NOMO-1 (cell line): ENCODE measurements around the gene GPR18.
"Not testable (repeated sequence)": the region's sequence is repeated elsewhere in the genome, so short reads cannot be mapped to it uniquely, and the experiment has no call there.

ENCODE experiments used
- DNase-seq, 2 experiments: peaks; one replicate each; lab custom pipeline; 2025; ENCODE audit not compliant: unreplicated experiment in 2 of 2; lab: John Stamatoyannopoulos, UW

The GPR18 gene

DNA sequence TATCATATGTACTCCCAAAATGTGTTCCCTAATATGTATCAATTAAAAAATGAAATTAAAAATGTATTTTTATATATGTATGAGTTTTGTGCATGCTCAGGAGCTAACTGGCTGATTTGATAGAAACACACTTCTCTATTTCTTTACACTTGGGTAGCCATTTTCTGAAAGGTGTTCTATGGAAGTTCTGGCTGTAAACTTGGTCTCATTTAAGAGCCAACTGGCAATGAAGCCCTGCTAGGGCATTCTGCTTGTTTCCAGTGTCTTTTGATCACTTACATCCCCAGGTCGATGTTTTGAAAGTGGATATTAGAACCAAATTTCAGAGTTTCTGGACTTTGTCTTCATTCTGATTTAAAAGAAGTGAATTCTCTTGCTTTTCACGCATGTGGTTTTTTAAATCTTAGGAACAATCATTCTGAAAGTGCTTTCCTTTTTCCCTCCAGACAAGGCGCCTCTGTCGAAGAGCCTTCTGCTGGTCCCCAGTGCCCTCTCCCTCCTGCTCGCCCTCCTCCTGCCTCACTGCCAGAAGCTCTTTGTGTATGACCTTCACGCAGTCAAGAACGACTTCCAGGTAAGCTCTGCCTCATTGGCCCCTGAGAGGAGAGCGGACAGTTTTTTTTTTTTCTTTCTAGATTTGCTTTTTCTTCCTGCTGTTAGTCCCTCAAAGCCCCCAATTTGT, 20.1 kb downstream of the GPR18 start:
- no peak for DNase-seq

DNA sequence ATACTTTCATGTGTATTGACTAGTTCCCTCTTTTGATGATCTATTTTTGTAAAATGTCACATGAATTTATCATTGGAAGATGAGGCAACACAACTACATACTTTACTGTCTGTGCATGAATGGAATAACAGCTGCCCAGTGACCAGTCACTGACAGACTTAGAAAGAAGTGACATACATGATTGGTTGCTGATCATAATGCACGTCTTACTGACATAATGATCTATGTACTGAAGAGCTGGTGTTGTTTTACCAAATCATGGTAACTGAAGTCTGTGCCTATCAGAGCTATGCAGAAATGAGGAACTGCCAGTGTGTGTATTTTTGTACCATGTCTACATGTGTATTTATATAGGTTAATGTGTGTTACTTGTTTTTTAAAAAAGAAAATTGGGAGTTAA, 26.5 kb downstream of the GPR18 start:
- DNase-seq, result peak; percentile 81 to 96

DNA sequence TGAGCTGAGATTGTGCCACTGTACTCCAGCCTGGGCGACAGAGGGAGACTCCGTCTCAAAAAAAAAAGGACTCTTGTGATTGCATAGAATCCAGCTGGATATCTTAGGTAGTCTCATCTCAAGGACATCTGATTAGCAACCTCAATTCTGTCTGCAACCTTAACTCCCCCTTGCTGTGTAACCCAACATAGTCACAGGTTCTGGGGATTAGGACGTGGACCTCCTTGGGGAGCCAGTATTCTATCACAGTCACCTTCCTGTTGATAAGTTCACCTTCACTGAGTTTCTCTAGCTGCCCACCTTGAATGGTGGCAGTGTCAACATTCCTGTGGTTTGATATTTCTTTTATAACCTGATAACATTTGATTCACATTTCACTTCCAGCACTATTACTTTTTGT, 27.2 kb downstream of the GPR18 start:
- no peak for DNase-seq

DNA sequence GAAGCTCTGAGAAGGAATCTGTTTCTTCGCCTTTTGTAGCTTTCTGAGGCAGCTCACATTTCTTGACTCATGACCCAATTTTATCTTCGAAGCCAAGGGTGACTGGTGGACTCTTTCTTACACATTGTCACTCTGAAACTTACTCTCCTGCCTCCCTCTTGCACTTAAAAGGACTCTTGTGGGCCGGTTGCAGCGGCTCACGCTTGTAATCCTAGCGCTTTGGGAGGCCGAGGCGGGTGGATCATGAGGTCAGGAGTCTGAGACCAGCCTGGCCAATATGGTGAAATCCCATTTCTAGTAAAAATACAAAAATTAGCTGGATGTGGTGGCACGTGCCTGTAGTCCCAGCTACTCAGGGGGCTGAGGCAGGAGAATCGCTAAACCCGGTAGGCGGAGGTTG, 27.6 kb downstream of the GPR18 start:
- not testable (repeated sequence) for DNase-seq

DNA sequence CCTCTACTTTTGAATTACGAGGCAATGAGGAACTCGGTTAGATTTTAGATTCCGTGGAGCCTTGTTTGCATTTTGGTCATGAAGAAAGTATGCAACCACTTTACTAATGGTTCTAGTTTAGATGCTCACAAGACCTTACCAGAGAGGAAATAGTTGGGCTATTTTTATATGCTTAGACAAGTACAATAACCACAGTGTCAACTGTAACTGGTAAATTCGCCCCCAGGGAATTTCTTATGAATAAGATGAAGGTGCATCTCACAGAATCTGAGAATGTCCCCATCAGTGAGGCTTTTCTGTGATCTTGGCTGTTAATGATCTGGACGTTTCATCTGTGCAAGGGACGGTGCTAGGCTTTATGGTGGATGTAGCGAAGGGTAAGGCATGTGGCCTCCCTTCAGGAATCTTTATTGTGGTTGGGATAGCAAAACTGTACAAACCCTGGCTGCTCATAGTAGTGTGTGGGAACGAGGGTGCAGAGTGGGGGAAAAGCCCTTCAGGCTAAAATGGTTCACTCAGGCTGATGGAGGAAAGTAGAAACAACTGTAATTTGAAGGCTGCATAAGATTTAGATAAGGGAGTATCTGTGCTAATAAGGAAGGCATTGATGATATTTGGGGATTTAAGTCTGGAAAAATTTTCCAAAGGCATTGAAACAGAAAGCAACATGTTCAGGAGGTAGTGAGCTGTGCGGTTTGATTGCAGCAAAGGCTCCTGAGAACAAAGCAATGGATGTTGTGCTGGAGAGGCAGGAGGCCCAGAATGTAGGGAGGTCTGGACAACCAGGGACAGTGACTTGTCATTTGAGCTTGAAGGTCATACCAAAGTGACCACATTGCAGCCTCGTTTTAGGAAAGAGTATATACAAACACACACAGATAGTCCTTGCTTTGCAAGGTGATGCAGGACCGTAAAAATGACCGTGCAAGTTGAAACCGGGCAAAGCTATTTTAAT, 29.2 kb downstream of the GPR18 start:
- peak; percentile 69 to 82 for DNase-seq

DNA sequence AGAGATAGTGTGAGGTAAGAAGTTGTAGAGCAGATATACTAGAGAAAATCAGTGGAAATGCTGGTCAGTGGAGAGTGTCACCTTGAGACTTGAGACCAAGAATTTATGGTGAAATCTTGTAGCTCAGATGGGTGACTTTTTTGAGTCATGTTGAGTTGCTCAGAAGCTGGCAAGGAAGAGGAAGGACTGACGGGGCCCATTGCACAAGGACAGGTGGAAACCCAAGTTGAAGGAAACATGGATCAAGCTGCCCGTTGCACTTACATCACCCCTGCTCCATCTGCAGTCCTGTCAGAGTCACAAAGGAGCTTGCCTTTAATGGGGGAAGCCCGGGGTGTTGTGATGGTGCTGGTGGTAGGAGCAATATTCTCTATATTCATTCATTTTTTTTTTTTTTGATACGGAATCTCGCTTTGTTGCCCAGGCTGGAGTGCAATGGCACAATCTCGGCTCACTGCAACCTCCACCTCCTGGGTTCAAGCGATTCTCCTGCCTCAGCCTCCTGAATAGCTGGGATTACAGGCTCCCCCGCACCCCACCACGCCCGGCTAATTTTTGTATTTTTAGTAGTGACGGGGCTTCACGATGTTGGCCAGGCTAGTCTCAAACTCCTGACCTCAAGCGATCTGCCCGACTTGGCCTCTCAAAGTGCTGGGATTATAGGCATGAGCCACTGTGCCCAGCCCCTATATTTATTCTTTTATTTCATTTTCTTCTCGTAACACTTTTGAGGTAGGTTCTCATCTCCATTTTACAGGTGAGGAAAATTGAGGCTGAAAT, 30.1 kb downstream of the GPR18 start:
- DNase-seq, result peak; percentile 79 to 95

DNA sequence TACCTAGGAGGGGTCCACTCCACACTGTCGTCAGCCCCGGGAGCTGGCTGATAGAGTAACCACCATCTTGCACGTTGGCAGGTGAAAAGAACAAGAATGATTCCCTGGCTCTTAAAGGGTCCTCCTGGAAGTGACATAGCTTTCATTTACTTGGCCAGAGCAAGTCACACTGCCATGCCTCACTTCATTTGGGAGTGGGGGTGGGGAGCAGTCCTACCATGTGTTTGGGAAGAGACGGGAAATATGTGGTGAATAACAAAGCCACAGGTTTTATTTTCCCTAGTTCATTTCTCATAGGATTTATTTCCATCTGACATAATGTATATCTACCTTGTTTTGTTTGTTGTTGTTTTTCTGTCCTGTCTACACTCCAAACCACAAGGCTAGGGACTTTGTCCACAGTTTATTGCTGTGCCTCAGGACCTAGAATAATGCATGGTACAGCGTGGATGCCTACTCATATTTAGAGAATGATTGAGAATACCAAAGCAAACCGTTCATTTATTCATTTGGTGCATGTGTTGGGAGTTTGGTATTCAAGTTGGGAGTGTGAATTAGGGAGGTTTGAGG, 30.8 kb downstream of the GPR18 start:
- DNase-seq, result no peak

DNA sequence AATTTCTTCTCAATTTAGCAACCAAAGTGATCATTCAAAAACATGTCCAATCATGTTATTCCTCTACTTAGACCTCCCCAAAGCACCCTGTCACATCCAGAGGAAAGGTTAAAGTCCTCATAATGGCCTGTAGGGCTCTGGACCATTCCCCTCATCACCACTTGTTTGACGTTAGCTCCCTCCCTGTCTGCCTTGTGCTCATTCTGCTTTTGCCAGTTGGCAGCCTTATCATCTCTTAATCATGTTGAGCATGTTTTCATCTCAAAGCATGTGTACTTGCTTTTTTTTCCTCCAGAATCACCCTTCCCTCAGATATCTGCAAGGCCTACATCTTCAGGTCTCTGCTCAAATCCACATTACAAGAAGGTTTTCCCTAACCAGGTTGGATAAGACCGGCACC, 31.7 kb downstream of the GPR18 start:
- no peak for DNase-seq

DNA sequence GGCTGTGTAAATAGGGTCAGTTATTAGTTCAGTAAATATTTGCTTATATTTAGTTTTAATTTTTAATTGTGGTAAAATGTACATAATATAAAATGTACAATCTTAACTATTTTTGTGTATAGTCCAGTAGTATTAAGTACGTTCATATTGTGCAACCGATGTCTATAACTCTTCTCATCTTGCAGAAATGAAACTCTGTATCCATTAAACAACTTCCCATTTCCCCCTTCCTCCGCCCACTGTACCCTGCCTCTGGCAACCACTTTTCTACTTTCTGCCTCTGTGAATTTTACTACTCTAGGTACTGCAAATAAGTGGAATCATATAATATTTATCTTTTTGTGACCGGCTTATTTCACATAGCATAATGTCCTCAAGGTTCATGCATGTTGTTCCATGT, 33.1 kb downstream of the GPR18 start:
- peak; percentile 72 to 98 for DNase-seq

DNA sequence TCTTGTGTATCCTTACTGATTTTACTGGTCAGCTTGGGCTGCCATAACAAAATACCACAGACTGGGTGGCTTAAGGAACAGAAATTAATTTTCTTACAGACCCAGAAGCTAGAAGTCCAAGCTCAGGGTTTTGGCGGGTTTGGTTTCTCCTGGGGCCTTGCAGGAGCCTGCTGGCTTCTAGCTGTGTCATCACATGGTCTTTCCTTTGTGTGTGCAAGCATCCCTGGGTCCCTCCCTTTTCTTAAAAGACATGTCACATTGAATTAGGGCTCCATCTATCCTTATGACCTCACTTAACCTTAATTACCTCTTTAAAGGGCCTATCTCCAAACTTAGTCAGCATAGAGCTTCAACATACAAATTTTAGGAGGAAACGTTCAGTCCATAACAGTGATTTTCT, 34.2 kb downstream of the GPR18 start:
- DNase-seq, result peak; percentile 57 to 81

DNA sequence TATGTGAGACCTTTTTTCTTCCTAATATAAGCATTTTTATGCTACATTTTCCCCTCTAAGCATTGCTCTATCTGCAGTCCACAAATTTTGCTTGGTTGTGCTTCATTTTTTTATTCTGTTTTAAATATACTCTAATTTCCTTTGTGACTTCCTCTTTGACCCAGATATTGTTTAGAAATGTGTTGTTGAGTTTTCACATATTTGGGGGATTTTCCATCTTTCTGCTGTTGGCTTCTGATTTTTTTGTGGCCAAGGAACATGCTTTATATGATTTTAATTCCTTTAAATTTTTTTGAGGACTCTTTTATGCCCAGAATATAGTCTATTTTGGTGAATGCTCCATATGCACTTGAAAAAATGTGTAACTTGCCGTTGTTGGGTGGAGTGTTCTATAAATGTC, 34.6 kb downstream of the GPR18 start:
- DNase-seq, result no peak

DNA sequence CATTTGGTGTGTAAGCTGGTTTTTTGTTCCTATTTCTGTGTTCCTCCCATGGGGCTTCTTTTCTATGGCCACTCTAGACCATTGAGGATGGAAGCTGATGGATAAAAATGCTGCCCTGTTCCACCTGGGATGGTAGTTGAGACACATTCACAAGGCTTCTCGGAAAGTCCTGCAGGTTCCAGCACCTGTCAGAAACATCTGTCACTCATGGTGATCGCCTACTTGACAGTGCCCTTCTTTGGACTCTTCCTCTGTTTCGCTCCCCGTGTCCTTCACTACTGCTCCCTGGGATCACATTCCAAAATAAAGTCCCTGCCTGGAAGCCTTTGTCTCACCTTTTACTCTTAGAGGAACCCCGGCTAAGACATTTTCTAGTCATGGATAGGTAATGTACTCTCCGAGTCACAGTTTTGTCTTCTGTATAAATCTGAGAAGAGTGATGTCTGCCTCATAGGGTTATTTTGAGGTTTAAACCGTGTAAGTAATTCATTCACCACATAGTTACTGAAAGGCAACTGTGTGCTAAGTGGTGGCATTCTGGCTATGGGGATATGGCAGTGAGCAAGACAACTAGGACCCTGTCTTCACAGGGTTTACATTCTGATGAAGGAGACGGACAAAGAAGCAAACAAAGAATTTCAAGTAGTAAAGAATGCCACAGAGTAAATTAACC, 36.5 kb downstream of the GPR18 start:
- no peak for DNase-seq

DNA sequence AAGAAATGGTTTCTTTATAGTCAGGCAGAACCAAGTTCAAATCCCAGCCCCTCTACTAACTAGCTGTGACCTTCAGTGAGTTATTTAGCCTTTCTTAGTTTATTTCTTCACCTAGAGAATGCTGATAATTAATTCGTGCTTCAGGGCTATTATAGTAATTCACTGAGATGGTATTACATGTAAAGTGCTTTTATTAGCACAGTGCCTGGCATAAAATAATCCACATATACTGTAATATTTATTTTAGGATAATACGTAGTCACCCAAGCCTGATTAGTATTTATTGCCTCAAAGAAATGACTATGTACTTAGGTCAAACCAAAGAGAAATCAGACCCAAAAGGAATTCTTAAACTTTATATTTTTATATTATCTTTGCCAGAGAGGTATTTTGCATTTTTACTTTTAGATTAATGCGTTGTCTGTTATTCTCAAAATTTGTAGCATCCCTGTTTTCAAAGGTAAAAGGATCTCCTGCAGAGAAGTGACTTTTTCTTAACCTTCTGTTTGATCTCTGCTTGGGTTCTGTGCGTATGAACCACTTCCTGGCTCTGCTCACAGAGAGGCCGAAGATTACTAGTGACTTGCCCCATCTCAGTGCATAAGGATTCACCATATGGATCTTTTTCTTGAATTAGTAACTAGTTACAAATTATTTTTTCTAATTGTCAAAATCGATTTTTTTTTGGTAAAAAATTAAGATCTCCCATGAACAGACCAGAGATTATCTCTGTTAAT, 37.8 kb downstream of the GPR18 start:
- DNase-seq, result peak; percentile 22 to 51

DNA sequence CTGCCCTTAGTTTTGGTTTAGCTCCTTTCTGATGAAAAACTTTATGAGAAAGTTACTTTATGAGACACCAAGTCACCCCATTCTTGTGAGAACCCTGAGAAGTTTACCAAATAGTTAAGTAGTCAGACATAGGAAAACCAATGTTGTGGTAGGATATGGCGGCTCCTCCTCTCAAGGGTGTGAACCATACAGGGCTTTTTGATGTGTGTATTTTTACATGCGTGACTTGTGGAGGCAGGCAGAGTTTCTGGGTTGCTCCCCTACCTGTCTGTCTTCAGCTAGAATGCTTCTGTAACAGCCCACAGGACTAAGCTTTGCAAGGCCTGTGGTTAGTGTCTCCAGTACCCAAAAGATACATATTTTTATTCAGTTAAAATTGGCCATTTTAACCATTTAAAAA, 39.2 kb downstream of the GPR18 start:
- DNase-seq, result peak in 1 of 2 experiments; percentile 25

DNA sequence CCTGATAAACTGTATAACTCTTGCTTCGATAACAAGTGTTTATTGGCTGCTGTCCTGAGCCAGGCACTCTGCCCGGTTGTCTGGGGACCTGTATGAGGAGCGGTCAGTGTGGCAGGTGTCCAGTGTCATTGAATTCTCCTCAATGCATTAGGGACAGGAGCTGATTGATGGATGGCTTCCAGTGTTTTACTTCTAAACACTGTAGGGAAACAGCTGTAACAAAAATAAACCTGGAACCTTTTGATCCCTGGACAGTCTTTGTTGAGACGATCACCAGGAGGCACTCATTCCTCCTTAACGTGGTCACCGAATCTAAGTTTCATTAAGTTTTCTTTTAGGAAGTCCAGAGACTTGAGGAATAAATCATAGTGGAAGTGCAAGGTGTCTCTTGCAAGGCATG, 39.6 kb downstream of the GPR18 start:
- DNase-seq, result no peak

DNA sequence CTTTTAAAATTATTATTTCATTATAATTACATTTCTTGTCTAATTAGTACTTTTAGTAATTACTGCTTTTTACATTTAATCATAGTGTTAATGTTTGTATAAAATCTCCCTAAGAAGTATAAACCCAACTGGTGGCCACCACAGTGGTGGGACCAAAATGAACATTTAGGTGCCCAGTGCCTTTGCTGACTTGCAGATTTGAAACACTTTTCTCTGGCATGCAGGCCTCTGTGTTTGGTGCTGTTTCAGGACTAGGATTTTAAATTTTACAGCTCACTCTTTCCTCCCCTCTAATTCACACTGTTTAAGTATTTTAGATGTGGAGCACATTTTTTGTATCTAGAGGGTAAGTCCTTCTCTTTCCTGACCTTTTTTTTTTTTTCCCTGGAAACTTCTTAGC, 40.1 kb downstream of the GPR18 start:
- DNase-seq, result no peak

DNA sequence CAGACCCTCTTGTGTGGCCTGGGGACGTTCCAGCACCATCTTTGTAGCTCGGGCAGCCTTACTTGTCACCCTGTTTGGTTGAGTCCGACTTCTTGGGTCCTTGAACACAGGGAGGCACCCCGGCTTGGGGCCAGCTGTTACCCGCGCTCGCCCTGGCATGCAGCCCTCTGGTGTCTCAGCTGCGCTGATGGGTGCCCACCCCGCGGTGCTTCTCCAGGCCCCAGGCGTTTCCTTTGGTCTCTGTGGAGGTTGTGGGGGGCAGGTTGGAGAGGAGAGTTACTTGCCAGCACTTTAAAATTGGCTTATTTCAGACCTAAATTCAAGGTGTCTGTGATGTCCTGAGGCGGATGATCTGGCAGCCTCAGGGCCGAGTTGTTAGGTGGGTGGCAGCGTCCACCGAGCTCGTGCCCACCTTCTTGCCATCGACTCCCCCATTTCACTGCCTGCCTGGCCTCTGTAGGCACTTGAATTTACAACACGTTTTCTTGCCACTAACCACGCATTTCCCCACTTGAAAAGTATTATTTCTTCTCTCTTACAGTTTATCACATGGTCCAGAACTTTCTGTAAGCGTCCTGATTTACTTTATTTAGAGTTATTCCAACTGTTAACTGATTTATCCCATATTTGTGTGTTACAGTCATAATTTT, 40.6 kb downstream of the GPR18 start:
- no peak for DNase-seq

DNA sequence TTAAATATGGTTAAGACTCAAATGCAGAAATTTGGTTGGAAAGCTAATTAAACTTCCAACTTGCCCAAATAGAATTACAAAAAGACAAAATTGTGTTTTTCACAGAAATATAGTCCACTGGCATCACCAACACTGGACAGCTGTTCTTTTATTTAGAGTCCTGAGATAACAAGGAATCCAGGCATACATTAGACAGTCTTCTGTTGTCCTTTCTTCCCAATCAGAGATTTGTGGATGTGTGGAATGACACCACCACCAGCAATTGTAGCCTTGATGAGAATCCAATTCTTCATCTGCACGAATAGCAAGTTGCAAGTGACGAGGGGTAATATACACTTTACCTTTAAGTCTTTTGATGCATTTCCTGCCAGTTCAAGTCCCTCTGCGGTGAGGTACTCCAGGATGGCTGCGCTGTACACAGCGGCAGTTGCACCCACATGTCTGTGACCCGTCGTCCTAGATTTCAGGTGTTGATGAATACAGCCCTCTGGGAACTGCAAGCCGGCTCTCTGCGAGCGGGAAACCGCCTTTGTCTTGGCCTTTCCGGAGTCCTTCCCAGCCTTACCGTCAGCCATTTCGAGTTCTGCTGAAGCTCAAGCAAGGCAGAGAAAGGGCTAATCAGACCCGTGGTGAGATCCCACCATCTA, 42.9 kb downstream of the GPR18 start:
- no peak for DNase-seq

DNA sequence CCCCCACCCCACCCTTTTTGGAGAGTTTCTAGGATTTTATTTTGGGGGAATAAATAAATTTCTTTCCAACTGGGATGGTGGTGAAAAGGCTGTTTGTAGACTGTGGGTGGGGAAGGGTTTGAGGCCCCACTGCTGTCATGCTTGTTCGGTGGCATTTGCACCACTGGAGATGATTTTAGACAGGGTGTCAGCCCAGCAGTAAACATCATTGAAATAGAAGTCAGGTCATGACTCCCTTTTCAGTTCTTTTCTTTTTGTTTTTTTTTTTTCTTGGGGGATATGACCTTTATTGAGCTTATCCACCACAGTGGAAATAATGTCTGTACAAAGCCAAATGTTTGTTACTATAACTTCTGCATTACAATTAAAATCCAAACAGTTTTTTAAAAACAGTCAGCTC, 43.4 kb downstream of the GPR18 start:
- DNase-seq, result no peak
